Measurements from ENCODE around the gene CENPU.

CENPU gene

GRCh38 chr4:184764601-184765000 is 30.7 kb upstream of the CENPU start:
- no peak overlapping the region for H3K27ac ChIP-seq
- TF ChIP-seq CTCF (conservative IDR thresholded peaks at IDR 0.05; ENCODE audit: low read depth) = no peak
- DNase-seq (ENCODE audit: low spot score) = no peak
- ChIA-PET POLR2A (ENCODE audit: low non-redundant PET) (no interaction called here), CTCF (interaction anchor here (1.5 kb wide), 1 partner anchor 19 kb away, joined by 3 read pairs; no protein-coding TSS in a partner anchor)

GRCh38 chr4:184763150-184763780 is 29.4 kb upstream of the CENPU start:
- no peak for TF ChIP-seq CTCF (conservative IDR thresholded peaks at IDR 0.05; ENCODE audit: low read depth)
- no peak for DNase-seq (ENCODE audit: low spot score)
- H3K27ac ChIP-seq = no peak overlapping the region
- POLR2A ChIA-PET (ENCODE audit: low non-redundant PET) = no interaction called here
- CTCF ChIA-PET = interaction anchor here (1.0 to 1.5 kb wide), 2 partner anchors 18 to 332 kb away, joined by 3 read pairs; no protein-coding TSS in a partner anchor

- DNase-seq (ENCODE audit: low spot score) = no peak
- ChIA-PET POLR2A (ENCODE audit: low non-redundant PET) (no interaction called here), CTCF (no interaction called here)
- no peak for TF ChIP-seq CTCF (conservative IDR thresholded peaks at IDR 0.05; ENCODE audit: low read depth)
- H3K27ac ChIP-seq = no peak overlapping the region
Observed at GRCh38 chr4:184762100-184762499, 28.2 kb upstream of the CENPU start.

- no peak for DNase-seq (ENCODE audit: low spot score)
- ChIA-PET POLR2A (ENCODE audit: low non-redundant PET) (no interaction called here), CTCF (no interaction called here)
- H3K27ac ChIP-seq = no peak overlapping the region
- TF ChIP-seq CTCF (conservative IDR thresholded peaks at IDR 0.05; ENCODE audit: low read depth) = no peak
Observed at GRCh38 chr4:184760681-184761080, 26.8 kb upstream of the CENPU start.

GRCh38 chr4:184757810-184758209 is 23.9 kb upstream of the CENPU start:
- ChIA-PET CTCF (no interaction called here), POLR2A (ENCODE audit: low non-redundant PET) (no interaction called here)
- no peak for TF ChIP-seq CTCF (conservative IDR thresholded peaks at IDR 0.05; ENCODE audit: low read depth)
- no peak for DNase-seq (ENCODE audit: low spot score)
- H3K27ac ChIP-seq = no peak overlapping the region

- no peak for DNase-seq (ENCODE audit: low spot score)
Observed at GRCh38 chr4:184756399-184756798, 22.5 kb upstream of the CENPU start.

More at GRCh38 chr4:184756399-184756798, 22.5 kb upstream of the CENPU start:
- TF ChIP-seq CTCF (conservative IDR thresholded peaks at IDR 0.05; ENCODE audit: low read depth) = no peak
- H3K27ac ChIP-seq = no peak overlapping the region
- ChIA-PET CTCF (interaction anchor here (0.7 kb wide), 1 partner anchor 878 kb away, joined by 3 read pairs; no protein-coding TSS in a partner anchor), POLR2A (ENCODE audit: low non-redundant PET) (no interaction called here)

Data from RWPE1 (cell line).